Measurements from ENCODE around the gene KIAA1958.
A peak's percentile ranks its signal among the peaks of the same experiment; 100 is the strongest.

KIAA1958 gene

GRCh38 chr9:112542593-112543292 is 56.1 kb downstream of the KIAA1958 start:
- no peaks in the 10 kb centered on the region for H3K27me3 ChIP-seq (ENCODE audit: insufficient read depth, low read length, poor library complexity)
- no peak overlapping the region for H3K27ac ChIP-seq (ENCODE audit: low read depth, low read length)
- H3K56ac ChIP-seq (ENCODE audit: low read length): no peak overlapping the region

GRCh38 chr9:112544477-112544876 is 57.9 kb downstream of the KIAA1958 start:
- H2BK120ac ChIP-seq (ENCODE audit: low read depth, low read length): no peak overlapping the region
- no peak overlapping the region for H2BK15ac ChIP-seq (replicated peaks; ENCODE audit: low read depth)
- DNase-seq: no peak
- no peak overlapping the region for H3K27ac ChIP-seq (ENCODE audit: low read depth, low read length)
- peaks cover 8% of the 10 kb centered on the region for H3K79me2 ChIP-seq (ENCODE audit: control insufficient read depth, insufficient read depth, low read length)
- no peak overlapping the region for H2AK5ac ChIP-seq (ENCODE audit: low read length)
- no peak overlapping the region for H3K4me3 ChIP-seq (ENCODE audit: low read length)
- H3K79me1 ChIP-seq (ENCODE audit: low read length): no peaks in the 10 kb centered on the region
- no peak overlapping the region for H3K23ac ChIP-seq (ENCODE audit: low read length)
- no peaks in the 10 kb centered on the region for H3K4me1 ChIP-seq (ENCODE audit: control insufficient read depth, low read depth, low read length)
- H3K36me3 ChIP-seq (ENCODE audit: control insufficient read depth, insufficient read depth, low read length): no peaks in the 10 kb centered on the region
- H3K4me2 ChIP-seq (ENCODE audit: low read length): no peak overlapping the region
- H4K8ac ChIP-seq (ENCODE audit: low read depth, low read length): no peak overlapping the region
- H2BK5ac ChIP-seq (ENCODE audit: low read length): no peak overlapping the region
- no peak overlapping the region for H3K56ac ChIP-seq (ENCODE audit: low read length)
- H3K9ac ChIP-seq (ENCODE audit: low read length): no peak overlapping the region
- no peak overlapping the region for H3K18ac ChIP-seq (ENCODE audit: low read length)
- H4K5ac ChIP-seq (ENCODE audit: low read length): no peak overlapping the region
- H3K27me3 ChIP-seq (ENCODE audit: insufficient read depth, low read length, poor library complexity): no peaks in the 10 kb centered on the region
- H3K4ac ChIP-seq (ENCODE audit: low read depth, low read length): no peak overlapping the region
- no CpG with 5 or more reads among the region's 1 CpG for WGBS (ENCODE audit: extremely low coverage, insufficient coverage, low lambda C conversion rate)

More at GRCh38 chr9:112542593-112543292, 56.1 kb downstream of the KIAA1958 start:
- H2BK120ac ChIP-seq (ENCODE audit: low read depth, low read length): no peak overlapping the region
- no peak overlapping the region for H4K5ac ChIP-seq (ENCODE audit: low read length)
- no peak overlapping the region for H2AK5ac ChIP-seq (ENCODE audit: low read length)
- no peak overlapping the region for H3K4me3 ChIP-seq (ENCODE audit: low read length)
- H2BK5ac ChIP-seq (ENCODE audit: low read length): no peak overlapping the region
- no peaks in the 10 kb centered on the region for H3K36me3 ChIP-seq (ENCODE audit: control insufficient read depth, insufficient read depth, low read length)
- H3K4me1 ChIP-seq (ENCODE audit: control insufficient read depth, low read depth, low read length): no peaks in the 10 kb centered on the region
- peaks cover 3% of the 10 kb centered on the region for H3K79me2 ChIP-seq (ENCODE audit: control insufficient read depth, insufficient read depth, low read length)
- no peak overlapping the region for H3K4ac ChIP-seq (ENCODE audit: low read depth, low read length)
- H3K23ac ChIP-seq (ENCODE audit: low read length): no peak overlapping the region
- no CpG with 5 or more reads among the region's 1 CpG for WGBS (ENCODE audit: extremely low coverage, insufficient coverage, low lambda C conversion rate)
- no peaks in the 10 kb centered on the region for H3K79me1 ChIP-seq (ENCODE audit: low read length)
- no peak overlapping the region for H3K9ac ChIP-seq (ENCODE audit: low read length)
- no peak overlapping the region for H4K8ac ChIP-seq (ENCODE audit: low read depth, low read length)
- H2BK15ac ChIP-seq (replicated peaks; ENCODE audit: low read depth): no peak overlapping the region
- H3K4me2 ChIP-seq (ENCODE audit: low read length): no peak overlapping the region
- H3K18ac ChIP-seq (ENCODE audit: low read length): no peak overlapping the region
- no peak for DNase-seq

- Histone ChIP-seq H3K36me3 (ENCODE audit: control insufficient read depth, insufficient read depth, low read length) (no peaks in the 10 kb centered on the region), H3K56ac (ENCODE audit: low read length) (no peak overlapping the region), H4K5ac (ENCODE audit: low read length) (no peak overlapping the region), H3K23ac (ENCODE audit: low read length) (no peak overlapping the region), H3K27me3 (ENCODE audit: insufficient read depth, low read length, poor library complexity) (no peaks in the 10 kb centered on the region), H3K79me1 (ENCODE audit: low read length) (peaks cover 2% of the 10 kb centered on the region), H2BK120ac (ENCODE audit: low read depth, low read length) (no peak overlapping the region), H4K8ac (ENCODE audit: low read depth, low read length) (no peak overlapping the region), H2AK5ac (ENCODE audit: low read length) (no peak overlapping the region), H3K4ac (ENCODE audit: low read depth, low read length) (no peak overlapping the region), H3K79me2 (ENCODE audit: control insufficient read depth, insufficient read depth, low read length) (peaks cover 13% of the 10 kb centered on the region), H3K9ac (ENCODE audit: low read length) (no peak overlapping the region), H2BK15ac (replicated peaks; ENCODE audit: low read depth) (no peak overlapping the region), H3K27ac (ENCODE audit: low read depth, low read length) (no peak overlapping the region), H3K4me3 (ENCODE audit: low read length) (no peak overlapping the region), H3K4me2 (ENCODE audit: low read length) (no peak overlapping the region), H3K4me1 (ENCODE audit: control insufficient read depth, low read depth, low read length) (peaks cover 2% of the 10 kb centered on the region), H3K18ac (ENCODE audit: low read length) (no peak overlapping the region), H2BK5ac (ENCODE audit: low read length) (no peak overlapping the region)
- no peak for DNase-seq
Measured at GRCh38 chr9:112545237-112545636, 58.6 kb downstream of the KIAA1958 start.

GRCh38 chr9:112546149-112547012 is 59.8 kb downstream of the KIAA1958 start:
- Histone ChIP-seq H3K36me3 (ENCODE audit: control insufficient read depth, insufficient read depth, low read length) (no peaks in the 10 kb centered on the region), H3K18ac (ENCODE audit: low read length) (no peak overlapping the region), H3K23ac (ENCODE audit: low read length) (no peak overlapping the region), H3K79me2 (ENCODE audit: control insufficient read depth, insufficient read depth, low read length) (peaks cover 19% of the 10 kb centered on the region), H3K4me1 (ENCODE audit: control insufficient read depth, low read depth, low read length) (peaks cover 8% of the 10 kb centered on the region), H2BK5ac (ENCODE audit: low read length) (no peak overlapping the region), H3K56ac (ENCODE audit: low read length) (no peak overlapping the region), H3K4ac (ENCODE audit: low read depth, low read length) (no peak overlapping the region), H3K4me2 (ENCODE audit: low read length) (no peak overlapping the region), H4K8ac (ENCODE audit: low read depth, low read length) (no peak overlapping the region), H3K27me3 (ENCODE audit: insufficient read depth, low read length, poor library complexity) (no peaks in the 10 kb centered on the region), H3K4me3 (ENCODE audit: low read length) (no peak overlapping the region), H3K9ac (ENCODE audit: low read length) (no peak overlapping the region), H3K27ac (ENCODE audit: low read depth, low read length) (no peak overlapping the region), H3K79me1 (ENCODE audit: low read length) (peaks cover 6% of the 10 kb centered on the region), H2BK120ac (ENCODE audit: low read depth, low read length) (no peak overlapping the region), H2AK5ac (ENCODE audit: low read length) (no peak overlapping the region), H4K5ac (ENCODE audit: low read length) (no peak overlapping the region), H2BK15ac (replicated peaks; ENCODE audit: low read depth) (no peak overlapping the region)
- WGBS (ENCODE audit: extremely low coverage, insufficient coverage, low lambda C conversion rate): no CpG with 5 or more reads among the region's 4 CpGs
- DNase-seq: peak; percentile 73

- Histone ChIP-seq H3K27ac (ENCODE audit: low read depth, low read length) (no peak overlapping the region), H3K4me3 (ENCODE audit: low read length) (no peak overlapping the region), H2AK5ac (ENCODE audit: low read length) (no peak overlapping the region), H2BK5ac (ENCODE audit: low read length) (no peak overlapping the region), H3K4me1 (ENCODE audit: control insufficient read depth, low read depth, low read length) (peaks cover 8% of the 10 kb centered on the region), H3K27me3 (ENCODE audit: insufficient read depth, low read length, poor library complexity) (no peaks in the 10 kb centered on the region), H3K4ac (ENCODE audit: low read depth, low read length) (no peak overlapping the region), H3K23ac (ENCODE audit: low read length) (no peak overlapping the region), H3K79me1 (ENCODE audit: low read length) (peaks cover 12% of the 10 kb centered on the region), H2BK120ac (ENCODE audit: low read depth, low read length) (no peak overlapping the region), H2BK15ac (replicated peaks; ENCODE audit: low read depth) (no peak overlapping the region), H3K9ac (ENCODE audit: low read length) (no peak overlapping the region), H4K8ac (ENCODE audit: low read depth, low read length) (no peak overlapping the region), H4K5ac (ENCODE audit: low read length) (no peak overlapping the region), H3K4me2 (ENCODE audit: low read length) (no peak overlapping the region), H3K79me2 (ENCODE audit: control insufficient read depth, insufficient read depth, low read length) (peaks cover 26% of the 10 kb centered on the region), H3K36me3 (ENCODE audit: control insufficient read depth, insufficient read depth, low read length) (no peaks in the 10 kb centered on the region), H3K56ac (ENCODE audit: low read length) (no peak overlapping the region), H3K18ac (ENCODE audit: low read length) (no peak overlapping the region)
- no CpG with 5 or more reads among the region's 4 CpGs for WGBS (ENCODE audit: extremely low coverage, insufficient coverage, low lambda C conversion rate)
- DNase-seq: no peak
Measured at GRCh38 chr9:112548051-112548440, 61.4 kb downstream of the KIAA1958 start.

Data from mesendoderm (in vitro differentiated cells).